Activated T-cell treated with anti-CD3 and anti-CD28 coated beads for 48 hours (primary cell): ENCODE measurements around the gene API5.

Experiments used
- DNase-seq: peaks from one replicate; pipeline ENCODE4 v3.0.0-alpha.2; 2020; ENCODE audit warnings: low read depth

The API5 gene

DNA sequence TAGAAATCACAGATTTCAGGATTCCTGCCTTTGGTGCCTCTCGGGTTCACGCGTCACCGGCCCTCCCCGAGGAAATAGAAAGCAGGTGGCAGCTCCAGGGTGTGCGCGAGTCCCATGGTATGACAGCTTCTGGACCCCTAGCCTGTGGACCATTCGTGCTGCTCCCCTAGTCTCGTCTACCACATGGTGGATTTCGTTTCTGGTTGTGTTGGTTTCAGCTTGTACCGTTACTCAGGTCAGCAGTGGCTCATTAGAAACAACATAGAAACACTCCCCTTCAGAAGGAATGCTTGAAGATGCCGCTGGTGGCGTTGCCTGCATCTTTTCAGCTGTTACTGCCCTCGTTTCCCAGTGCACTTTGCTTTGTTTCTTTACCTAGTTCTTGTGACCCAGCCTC lies 47.6 kb downstream of the API5 start:
- no peak for DNase-seq

DNA sequence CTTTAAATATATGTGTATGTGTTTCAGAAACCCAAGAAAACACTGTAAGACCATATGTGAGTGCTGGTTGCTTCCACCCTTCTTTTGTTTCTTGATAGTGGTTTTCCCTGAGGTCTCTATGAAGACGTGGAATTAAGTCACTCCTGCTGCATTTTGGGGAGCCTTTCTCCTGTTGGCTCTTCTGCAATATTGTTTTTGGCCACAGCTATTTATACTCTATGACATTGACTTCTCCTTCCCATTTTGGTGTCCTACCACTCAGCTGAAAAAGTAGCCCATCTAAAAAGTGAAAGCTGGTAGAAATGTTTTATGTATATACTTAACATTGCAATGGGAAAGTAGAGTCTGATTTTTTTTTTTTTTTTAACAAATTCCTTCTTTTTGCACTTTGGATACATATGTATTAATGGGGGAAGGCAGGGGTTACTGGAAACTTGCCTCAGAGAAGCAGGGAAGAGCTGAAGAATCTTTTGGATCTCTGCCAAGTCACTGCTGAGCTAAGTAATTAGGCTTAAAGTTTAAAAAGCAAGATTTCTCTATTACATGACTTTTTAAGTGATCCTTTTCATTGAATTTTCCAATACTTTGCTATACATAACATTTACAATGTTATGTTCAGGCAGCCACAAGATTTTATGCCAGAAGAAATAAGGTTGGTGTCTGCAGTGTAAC lies 48.7 kb downstream of the API5 start:
- DNase-seq, result no peak

DNA sequence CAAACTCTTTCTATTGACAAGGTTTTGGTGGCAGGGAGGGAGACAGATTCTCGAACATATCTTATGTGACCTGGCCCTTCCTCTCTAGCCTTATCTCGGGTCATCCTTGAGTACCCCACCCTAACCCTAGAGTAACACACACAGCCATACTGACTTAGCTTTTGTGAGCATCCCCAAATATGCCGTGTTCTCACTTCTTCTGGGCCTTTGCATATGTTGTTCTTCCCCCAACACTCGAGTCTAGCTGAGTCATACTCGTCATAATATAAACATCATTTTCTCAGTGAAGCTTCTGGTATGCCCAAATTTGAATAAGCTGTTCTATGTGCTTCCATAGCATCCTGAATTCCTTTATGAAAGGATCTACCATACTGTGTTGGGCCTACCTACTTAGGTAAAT lies 54.9 kb downstream of the API5 start:
- no peak for DNase-seq

DNA sequence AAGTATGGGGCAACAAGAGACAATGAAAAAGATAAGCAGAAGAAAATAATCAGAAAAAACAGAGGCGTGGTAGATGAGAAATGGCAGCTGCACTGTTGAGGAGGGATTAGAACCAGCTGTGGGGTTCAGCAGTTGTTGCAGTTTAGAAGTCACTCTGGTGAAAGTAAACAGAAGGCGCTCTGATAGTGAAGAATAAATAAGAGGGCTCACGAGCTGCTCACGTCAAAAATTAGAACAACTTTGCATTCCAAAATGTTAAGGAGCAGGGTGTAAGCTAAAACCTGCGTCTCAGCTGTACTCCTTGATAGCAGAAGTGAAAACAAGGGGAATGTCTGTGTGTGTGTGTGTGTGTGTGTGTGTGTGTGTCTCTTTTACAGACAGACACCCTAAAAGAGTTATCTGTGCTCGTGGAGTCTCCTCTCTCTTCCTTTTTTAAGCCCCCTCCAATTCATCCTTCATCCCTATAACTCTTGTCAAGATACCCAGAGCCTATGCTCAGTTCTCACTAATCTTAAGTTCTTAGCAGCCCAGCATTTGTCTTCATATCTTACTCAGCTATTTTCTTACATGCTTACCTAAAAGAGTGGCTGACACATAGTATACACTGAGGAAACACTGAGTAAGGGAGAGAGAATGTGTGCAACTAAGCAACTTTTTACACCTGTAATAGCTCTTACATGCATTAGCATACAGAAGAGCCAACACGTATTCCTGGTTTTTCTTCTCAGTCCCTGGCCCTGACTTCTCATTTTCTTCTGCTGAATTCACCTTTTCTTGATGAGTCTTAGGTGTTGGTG lies 55.8 kb downstream of the API5 start:
- DNase-seq, result no peak

DNA sequence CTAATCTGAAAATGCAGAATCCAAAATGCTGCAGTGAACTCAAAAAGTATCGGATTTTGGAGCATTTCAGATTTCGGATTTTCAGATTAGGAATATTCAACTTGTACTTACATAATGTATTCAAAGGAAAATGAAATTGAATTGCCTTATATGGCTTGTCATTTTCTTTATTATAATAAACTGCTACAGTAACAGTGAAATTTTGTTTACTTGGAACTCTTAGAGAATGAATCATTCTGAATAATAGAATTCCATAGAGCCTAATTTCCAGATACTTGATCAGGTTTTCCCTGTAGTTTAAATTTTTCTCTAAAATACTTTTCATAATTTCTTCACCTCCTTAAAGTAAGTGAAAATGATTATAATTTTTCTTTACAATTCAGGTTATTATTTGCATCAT lies 64.3 kb downstream of the API5 start:
- DNase-seq, result no peak

DNA sequence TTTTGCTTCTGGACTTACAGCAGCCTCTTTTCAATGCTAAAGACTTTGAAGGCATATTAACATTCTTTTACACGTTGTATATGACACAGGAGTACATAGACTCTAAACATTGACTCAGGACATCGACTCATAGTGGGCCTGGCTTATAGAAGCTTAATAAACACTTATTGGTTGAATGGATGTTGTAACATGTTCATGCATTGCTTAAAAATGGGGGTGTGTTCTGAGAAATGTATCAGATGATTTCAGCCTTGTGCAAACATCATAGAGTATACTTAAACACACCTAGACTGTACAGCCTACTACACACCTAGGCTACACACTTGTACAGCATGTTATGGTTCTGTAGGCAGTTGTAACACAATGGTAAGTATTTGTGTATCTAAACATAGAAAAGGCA lies 64.8 kb downstream of the API5 start:
- DNase-seq, result no peak

DNA sequence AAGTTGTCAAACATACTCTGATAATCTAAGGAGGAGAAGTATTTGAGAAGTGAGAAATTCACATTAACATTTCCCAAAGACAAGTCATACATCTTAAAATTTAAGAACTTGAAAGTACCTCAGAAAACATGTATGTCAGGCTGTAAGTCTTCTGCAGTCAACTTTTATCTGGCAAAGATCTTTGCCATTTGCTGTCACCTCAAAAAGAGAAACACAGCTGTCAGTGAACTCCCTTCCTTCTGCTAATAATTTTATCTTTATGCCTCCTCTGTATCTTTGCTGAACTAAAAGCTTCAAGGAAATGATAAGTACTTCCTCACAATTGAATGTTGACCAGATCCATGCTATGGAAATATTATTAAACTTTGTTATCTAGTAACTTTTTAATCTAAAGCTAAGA lies 65.6 kb downstream of the API5 start:
- no peak for DNase-seq

DNA sequence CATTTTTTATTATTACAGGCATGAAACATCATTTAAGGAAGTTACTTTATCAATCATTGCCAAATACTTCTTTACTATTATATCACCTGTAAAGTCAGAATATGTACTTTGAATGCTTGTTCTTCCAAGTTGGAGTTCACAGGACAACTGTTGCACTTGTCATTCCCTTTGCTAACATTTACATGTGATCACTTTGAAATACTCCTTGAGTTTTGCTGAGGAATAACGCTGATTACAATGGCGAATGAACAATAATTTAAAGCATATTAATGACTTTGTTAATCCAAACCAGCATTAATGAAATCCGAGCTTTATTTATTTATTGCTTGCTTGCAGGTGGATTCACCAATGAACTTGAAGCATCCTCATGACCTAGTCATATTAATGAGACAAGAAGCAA lies 67.1 kb downstream of the API5 start:
- no peak for DNase-seq

DNA sequence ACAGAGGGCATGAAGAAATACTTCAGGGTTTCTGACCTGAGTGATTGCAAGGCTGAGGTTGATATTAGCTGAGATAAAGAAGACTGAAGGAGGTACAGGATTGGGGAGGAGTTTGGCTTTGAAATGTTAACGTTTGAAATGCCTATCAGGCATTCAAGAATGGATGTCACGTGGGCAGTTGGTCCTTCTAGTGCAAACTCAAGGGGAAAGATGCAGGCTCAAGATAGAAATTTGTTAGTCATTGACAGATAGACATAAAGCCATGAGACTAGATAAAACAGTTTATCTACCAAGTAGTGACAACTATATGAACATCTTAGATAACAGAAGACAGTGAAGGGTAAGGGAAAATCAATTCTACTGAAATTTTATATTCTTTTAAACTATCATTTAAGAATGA lies 70.0 kb downstream of the API5 start:
- DNase-seq, result no peak

DNA sequence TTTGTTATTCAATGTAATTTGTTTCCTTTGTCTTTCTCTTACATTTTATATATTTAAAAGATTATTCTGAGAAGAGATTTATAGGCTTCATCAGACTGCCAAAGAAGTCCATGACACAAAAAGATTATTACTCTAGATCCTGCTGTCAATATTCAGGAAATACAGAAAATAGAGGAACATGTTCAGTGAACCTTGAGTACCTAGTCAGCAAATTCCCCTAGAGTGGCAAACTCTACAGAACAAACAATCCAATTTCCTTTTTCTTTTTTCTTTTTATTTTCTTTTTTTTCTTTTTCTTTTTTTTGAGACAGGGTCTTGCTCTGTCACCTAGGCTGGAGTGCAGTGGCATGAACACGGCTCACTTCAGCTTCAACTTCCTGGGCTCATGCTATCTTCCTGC lies 70.8 kb downstream of the API5 start:
- DNase-seq, result no peak

DNA sequence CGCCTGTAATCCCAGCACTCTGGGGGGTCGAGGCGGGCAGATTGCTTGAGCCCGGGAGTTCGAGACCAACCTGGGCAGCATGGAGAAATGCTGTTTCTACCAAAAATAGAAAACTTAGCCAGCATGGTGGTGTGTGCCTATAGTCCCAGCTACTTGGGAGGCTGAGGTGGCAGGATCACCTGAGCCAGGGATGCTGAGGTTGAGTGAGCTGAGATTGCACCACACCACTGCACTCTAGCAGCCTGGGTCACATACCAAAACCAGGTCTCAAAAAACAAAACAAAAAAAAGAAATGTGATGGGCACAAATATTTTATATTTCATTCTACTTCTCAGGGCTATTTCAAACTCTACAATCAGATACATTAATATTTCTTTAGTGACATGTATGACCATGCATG lies 72.6 kb downstream of the API5 start:
- DNase-seq, result no peak

DNA sequence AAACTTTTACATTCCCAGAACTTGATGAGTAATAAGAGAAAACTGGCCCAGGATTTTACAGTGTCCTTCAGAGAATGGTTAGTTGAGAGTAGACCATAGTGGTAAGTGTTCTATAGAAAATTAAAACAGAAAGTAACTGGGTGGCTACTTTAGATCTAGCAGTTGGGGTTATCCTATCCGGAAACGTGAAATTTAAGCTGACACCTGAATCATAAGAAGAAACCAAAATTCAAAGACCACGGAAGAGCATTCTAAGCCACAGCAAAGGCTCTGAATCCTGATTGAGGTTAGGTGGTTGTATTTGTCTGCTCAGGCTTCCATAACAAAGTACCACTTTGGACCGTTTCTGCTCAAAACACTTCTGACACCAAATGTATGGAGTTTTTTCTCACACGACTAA lies 80.9 kb downstream of the API5 start:
- DNase-seq, result no peak

DNA sequence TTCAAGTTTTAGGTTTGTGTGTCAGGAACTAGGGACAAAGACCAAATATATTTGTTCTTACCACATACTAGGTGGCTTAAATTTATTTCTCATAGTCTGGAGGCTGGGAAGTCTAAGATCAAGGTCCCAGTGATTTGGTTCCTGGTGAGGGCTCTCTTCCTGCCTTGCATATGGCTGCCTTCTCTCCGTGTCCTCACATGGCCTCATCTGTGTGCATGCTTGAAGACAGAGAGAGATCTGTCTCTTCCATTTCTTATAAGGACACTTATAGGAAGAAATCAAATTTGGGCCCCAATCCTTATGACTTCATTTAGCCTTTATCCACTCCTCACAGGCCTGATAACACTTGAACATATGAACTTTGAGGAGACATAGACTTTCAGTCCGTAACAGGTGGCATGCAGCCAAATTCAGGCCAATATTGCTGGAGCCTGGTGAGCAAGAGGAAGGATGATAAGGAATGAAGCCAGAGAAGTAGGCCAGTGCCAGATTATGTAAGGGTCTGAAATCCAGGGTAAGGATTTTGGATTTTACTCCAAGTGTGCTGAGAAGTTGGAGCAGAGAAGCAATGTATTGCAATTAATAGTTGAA lies 82.1 kb downstream of the API5 start:
- no peak for DNase-seq
